PFSK-1 (cell line): ENCODE data around the gene RAP1GAP2.

ENCODE experiments used
- POLR2AphosphoS5 ChIP-seq: IDR thresholded peaks from 2 replicates; pipeline ENCODE4 v1.6.1; 2012; ENCODE audit warnings: low read depth, mild to moderate bottlenecking, control low read depth, low read length, moderate library complexity
- TAF1 ChIP-seq: IDR thresholded peaks from 2 replicates; pipeline ENCODE4 v1.6.1; 2012; ENCODE audit warnings: low read length, control low read depth, borderline replicate concordance; ENCODE audit not compliant: insufficient read depth

DNA sequence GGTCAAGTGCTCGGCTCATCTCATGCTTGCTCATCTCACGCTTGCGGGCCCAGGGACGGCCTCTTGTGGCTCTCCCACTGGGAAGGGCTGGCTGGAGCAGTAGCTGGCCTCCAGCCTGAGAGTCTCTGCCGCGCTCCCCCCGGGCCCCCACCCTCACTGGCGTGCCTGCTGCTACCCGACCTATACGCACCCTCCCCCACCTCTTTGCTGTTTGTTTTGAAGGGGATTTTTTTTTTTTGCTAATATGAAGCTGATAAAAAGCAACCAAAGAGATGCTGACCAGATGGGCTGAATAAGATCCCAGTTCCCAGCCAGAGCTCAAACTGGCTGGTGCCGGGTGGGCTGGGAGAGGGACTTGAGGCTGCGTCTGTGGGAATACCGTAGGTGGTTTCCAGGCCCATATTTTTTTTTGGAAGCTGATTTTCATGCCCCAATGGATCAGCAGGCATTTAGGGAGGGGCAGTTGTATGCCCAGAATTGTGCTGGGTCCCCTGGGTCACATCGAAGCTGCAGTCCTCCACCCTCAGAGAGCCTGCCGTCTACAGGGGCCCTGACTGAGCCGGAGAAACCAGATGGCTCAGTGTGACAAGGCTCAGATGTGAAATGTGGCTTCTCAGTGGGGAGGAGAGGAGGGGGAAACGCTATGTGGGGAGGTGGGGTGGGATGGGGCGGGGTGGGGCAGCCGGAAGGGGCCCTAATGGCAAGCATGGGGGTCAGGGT lies 115.0 kb downstream of the RAP1GAP2 start:
- no peak for TF ChIP-seq TAF1
- no peak for TF ChIP-seq POLR2AphosphoS5
